ENCODE measurements around the gene DUSP3.

DNA sequence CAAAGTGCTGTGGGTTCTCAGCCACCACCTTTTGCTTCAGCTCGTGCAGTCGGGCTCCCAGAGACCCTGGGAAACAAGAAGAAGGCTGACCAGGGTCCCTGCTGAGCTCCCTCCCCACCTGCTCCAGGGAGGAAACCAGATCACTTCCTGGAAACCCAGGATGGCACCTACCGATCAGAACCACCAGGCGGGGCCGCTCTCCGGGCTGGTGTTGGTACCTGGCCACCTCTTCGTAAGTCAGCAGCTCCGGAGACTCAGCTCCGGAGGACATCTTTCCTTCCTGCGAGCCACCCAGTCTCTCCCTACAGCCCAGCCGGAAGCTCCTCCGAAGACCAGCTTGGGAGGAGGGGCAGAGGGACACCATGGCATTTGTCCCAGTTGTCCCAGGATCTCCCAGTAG lies 35.2 kb upstream of the DUSP3 start:
- TF ChIP-seq CTCF (IDR thresholded peaks at IDR 0.05) (no peak), POLR2AphosphoS5 (IDR thresholded peaks at IDR 0.05) (no peak), POLR2A (IDR thresholded peaks at IDR 0.05) (no peak), EP300 (IDR thresholded peaks at IDR 0.05) (no peak)
